Diencephalon (tissue), 1 donor: ENCODE measurements around the gene RPS27L. TPM values are rescaled to one million over a fixed set of nuclear protein-coding genes. Genes with fewer than 3 reads are reported as not detected.

Source experiments
- total RNA-seq: library from RNA; depleted of rRNA; stranded (reverse); fragments of >200 nt; gene quantifications from one replicate; pipeline ENCODE4 v1.2.3, GENCODE V29; 2014

Gene RPS27L
- 24.7 TPM for total RNA-seq

GRCh38 chr15:63157118-63157843 is at the start of gene RPS27L:
Gene RPS27L (minus strand): TSS chr15:63157477. CDS start chr15:63157405, 72 bp downstream.

GRCh38 chr15:63188926-63189871 is 31.9 kb upstream of the RPS27L start, which contains the start of gene RAB8B:
Gene RAB8B (plus strand): TSS chr15:63189606. CDS start chr15:63189625, 19 bp downstream.

GRCh38 chr15:63121382-63122001 is 35.8 kb downstream of the RPS27L start, which contains the start of gene LACTB:
Gene LACTB (plus strand): TSS chr15:63121861. CDS start chr15:63121872, 11 bp downstream.

Other genes with a start within 250 kb of the RPS27L start
- 122 TPM for gene TPM1, start 114.7 kb downstream of the RPS27L start, total RNA-seq
- 16.1 TPM for gene LACTB, start 35.6 kb downstream of the RPS27L start, total RNA-seq
- gene RAB8B, start 32.1 kb upstream of the RPS27L start, total RNA-seq: 112 TPM
- 21.2 TPM for gene APH1B, start 120.1 kb upstream of the RPS27L start, total RNA-seq
- gene CA12, start 224.4 kb upstream of the RPS27L start, total RNA-seq: 13.8 TPM